HG03135 (cell line): ENCODE results near the gene CRHBP.
"Not testable (repeated sequence)": the region's sequence is repeated elsewhere in the genome, so short reads cannot be mapped to it uniquely, and the experiment has no call there.

Experiments used
- ATAC-seq: cut with Tn5 transposase; IDR thresholded peaks from one replicate; pipeline ENCODE4 v1.9.1; 2021; ENCODE audit warnings: mild to moderate bottlenecking, moderate library complexity; ENCODE audit not compliant: unreplicated experiment

The CRHBP gene

GRCh38 chr5:76956033-76956432, 3.2 kb downstream of the CRHBP start:
- no peak for ATAC-seq

GRCh38 chr5:76958991-76959767, 6.3 kb downstream of the CRHBP start:
- ATAC-seq = no peak

GRCh38 chr5:76960004-76960625, 7.3 kb downstream of the CRHBP start:
- no peak for ATAC-seq

- no peak for ATAC-seq
These were observed 11.2 kb downstream of the CRHBP start for GRCh38 chr5:76964060-76964459.

GRCh38 chr5:76971511-76971910, 18.7 kb downstream of the CRHBP start:
- no peak for ATAC-seq

- ATAC-seq = no peak
These were observed 19.8 kb downstream of the CRHBP start for GRCh38 chr5:76972689-76973088.

GRCh38 chr5:76974785-76975184, 21.9 kb downstream of the CRHBP start:
- ATAC-seq = no peak

- no peak for ATAC-seq
These were observed 26.0 kb downstream of the CRHBP start for GRCh38 chr5:76978869-76979268.

GRCh38 chr5:76980518-76981144, 27.8 kb downstream of the CRHBP start:
- no peak for ATAC-seq

- ATAC-seq = no peak
These were observed 29.6 kb downstream of the CRHBP start for GRCh38 chr5:76982450-76982849.

- ATAC-seq = no peak
These were observed 30.6 kb downstream of the CRHBP start for GRCh38 chr5:76983468-76983867.

GRCh38 chr5:76986825-76987526, 34.1 kb downstream of the CRHBP start:
- ATAC-seq = no peak

GRCh38 chr5:76990899-76991459, 38.1 kb downstream of the CRHBP start:
- no peak for ATAC-seq

- not testable (repeated sequence) for ATAC-seq
These were observed 40.6 kb downstream of the CRHBP start for GRCh38 chr5:76993436-76993835.

GRCh38 chr5:76994337-76994736, 41.5 kb downstream of the CRHBP start:
- ATAC-seq = no peak

- not testable (repeated sequence) for ATAC-seq
These were observed 45.4 kb downstream of the CRHBP start for GRCh38 chr5:76998251-76998650.

- ATAC-seq = no peak
These were observed 46.6 kb downstream of the CRHBP start for GRCh38 chr5:76999451-76999850.

- no peak for ATAC-seq
These were observed 50.4 kb downstream of the CRHBP start for GRCh38 chr5:77003246-77003645.

GRCh38 chr5:77006124-77006523, 53.3 kb downstream of the CRHBP start:
- ATAC-seq = no peak

- no peak for ATAC-seq
These were observed 55.6 kb downstream of the CRHBP start for GRCh38 chr5:77008413-77008812.

- ATAC-seq = no peak
These were observed 57.4 kb downstream of the CRHBP start for GRCh38 chr5:77010243-77010642.
